ENCODE measurements around the gene SAXO1.
"Not testable (repeated sequence)": the region's sequence is repeated elsewhere in the genome, so short reads cannot be mapped to it uniquely, and the experiment has no call there.

The SAXO1 gene

DNA sequence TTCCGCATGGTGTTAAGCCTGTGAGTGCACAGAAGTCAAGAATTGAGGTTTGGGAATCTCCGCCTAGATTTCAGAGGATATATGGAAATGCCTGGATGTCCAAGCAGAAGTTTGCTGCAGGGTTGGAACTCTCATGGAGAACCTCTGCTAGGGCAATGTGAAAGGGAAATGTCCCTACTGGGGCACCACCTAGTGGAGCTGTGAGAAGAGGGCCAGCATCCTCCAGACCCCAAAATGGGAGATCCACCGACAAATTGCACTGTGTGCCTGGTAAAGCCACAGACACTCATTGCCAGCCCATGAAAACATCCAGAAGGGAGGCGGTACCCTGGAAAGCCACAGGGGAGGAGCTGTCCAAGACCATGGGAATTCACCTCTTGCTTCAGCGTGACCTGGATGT is 3.6 kb upstream of the SAXO1 start:
- TF ChIP-seq EZH2 (IDR thresholded peaks at IDR 0.05): no peak
- TF ChIP-seq FOXP2 (optimal IDR thresholded peaks at IDR 0.05; ENCODE audit: control extremely low read depth, extremely low read length, insufficient read depth): no peak
- no peak for TF ChIP-seq POLR2AphosphoS5 (IDR thresholded peaks at IDR 0.05; ENCODE audit: borderline replicate concordance, low read depth, low read length)
- Histone ChIP-seq H3K9me3 (ENCODE audit: low read depth, low read length) (no peaks in the 10 kb centered on the region), H3K36me3 (ENCODE audit: insufficient read depth, low read length) (no peaks in the 10 kb centered on the region), H3K9ac (ENCODE audit: insufficient read length) (no peak overlapping the region), H3K4me3 (no peak overlapping the region), H3K27ac (no peak overlapping the region)
- no peak for DNase-seq (ENCODE audit: low read depth, low spot score)

DNA sequence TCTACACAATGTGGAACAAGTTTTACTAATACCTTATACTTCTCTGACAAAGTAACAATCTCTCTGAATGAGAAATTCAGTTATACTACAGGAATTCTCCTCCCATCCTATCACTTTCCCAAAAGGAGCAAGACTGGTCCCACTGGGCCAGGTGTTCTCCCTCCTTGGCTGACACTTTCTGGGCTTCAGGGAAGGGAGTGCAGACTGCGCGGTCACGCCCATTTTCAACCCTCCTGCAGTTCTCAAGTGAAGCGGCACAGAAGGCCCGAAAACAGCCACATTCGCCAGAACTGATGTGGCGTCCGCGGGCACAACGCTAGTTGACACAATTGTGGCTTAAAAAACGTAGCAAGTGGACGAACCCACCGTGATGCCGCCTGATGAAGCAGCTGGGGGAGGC is 603 bp downstream of the SAXO1 start:
- no peak overlapping the region for H3K9ac ChIP-seq (ENCODE audit: insufficient read length)
- no peaks in the 10 kb centered on the region for H3K36me3 ChIP-seq (ENCODE audit: insufficient read depth, low read length)
- H3K27ac ChIP-seq: no peak overlapping the region
- H3K9me3 ChIP-seq (ENCODE audit: low read depth, low read length): no peaks in the 10 kb centered on the region
- TF ChIP-seq FOXP2 (optimal IDR thresholded peaks at IDR 0.05; ENCODE audit: control extremely low read depth, extremely low read length, insufficient read depth): no peak
- no peak for TF ChIP-seq EZH2 (IDR thresholded peaks at IDR 0.05)
- no peak for TF ChIP-seq POLR2AphosphoS5 (IDR thresholded peaks at IDR 0.05; ENCODE audit: borderline replicate concordance, low read depth, low read length)
- DNase-seq (ENCODE audit: low read depth, low spot score): no peak
- no peak overlapping the region for H3K4me3 ChIP-seq

DNA sequence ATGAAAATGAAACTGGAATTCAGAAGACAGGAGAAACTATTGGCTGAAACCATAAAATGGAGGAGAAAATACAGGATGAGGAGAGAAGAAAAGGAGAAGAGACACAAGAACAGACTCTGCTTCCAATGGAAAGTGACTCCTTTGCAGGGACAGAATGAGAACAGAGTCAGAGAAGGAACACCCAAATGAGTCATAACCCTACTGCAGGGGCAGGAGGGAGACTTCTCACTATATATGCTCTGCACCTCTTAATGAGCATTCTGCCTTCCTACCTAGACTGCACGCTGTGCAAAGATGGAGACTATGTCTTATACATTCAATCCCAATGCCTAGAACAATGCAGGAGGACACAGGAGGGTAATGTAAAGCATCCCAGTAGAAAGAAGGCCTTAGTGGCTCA is 2.1 kb downstream of the SAXO1 start:
- Histone ChIP-seq H3K27ac (no peak overlapping the region), H3K9ac (ENCODE audit: insufficient read length) (no peak overlapping the region), H3K36me3 (ENCODE audit: insufficient read depth, low read length) (no peaks in the 10 kb centered on the region), H3K4me3 (no peak overlapping the region), H3K9me3 (ENCODE audit: low read depth, low read length) (no peaks in the 10 kb centered on the region)
- no peak for TF ChIP-seq EZH2 (IDR thresholded peaks at IDR 0.05)
- no peak for TF ChIP-seq POLR2AphosphoS5 (IDR thresholded peaks at IDR 0.05; ENCODE audit: borderline replicate concordance, low read depth, low read length)
- TF ChIP-seq FOXP2 (optimal IDR thresholded peaks at IDR 0.05; ENCODE audit: control extremely low read depth, extremely low read length, insufficient read depth): no peak
- no peak for DNase-seq (ENCODE audit: low read depth, low spot score)

- Histone ChIP-seq H3K9ac (ENCODE audit: insufficient read length) (peak overlapping the region; percentile 6), H3K4me3 (peak overlapping the region; percentile 56), H3K36me3 (ENCODE audit: insufficient read depth, low read length) (no peaks in the 10 kb centered on the region), H3K27ac (peak overlapping the region; percentile 82), H3K9me3 (ENCODE audit: low read depth, low read length) (no peaks in the 10 kb centered on the region)
- TF ChIP-seq EZH2 (IDR thresholded peaks at IDR 0.05) (no peak), FOXP2 (optimal IDR thresholded peaks at IDR 0.05; ENCODE audit: control extremely low read depth, extremely low read length, insufficient read depth) (no peak), POLR2AphosphoS5 (IDR thresholded peaks at IDR 0.05; ENCODE audit: borderline replicate concordance, low read depth, low read length) (no peak)
- DNase-seq (ENCODE audit: low read depth, low spot score): no peak
Measured at GRCh38 chr9:19028835-19029451, 4.1 kb downstream of the SAXO1 start.

DNA sequence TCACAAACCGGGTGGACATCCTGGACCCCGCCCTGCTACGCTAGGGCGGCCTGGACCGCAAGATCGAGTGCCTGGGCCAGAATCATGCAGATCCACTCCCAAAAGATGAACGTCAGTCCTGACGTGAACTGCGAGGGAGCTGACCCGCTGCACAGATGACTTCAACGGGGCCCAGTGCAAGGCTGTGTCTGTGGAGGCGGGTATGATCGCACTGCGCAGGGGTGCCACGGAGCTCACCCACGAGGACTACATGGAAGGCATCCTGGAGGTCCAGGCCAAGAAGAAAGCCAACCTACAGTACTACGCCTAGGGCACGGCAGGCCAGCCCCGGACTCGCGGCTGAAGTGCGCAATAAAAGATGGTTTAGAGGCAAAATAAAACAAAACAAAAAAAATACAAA is 5.2 kb downstream of the SAXO1 start:
- Histone ChIP-seq H3K36me3 (ENCODE audit: insufficient read depth, low read length) (no peaks in the 10 kb centered on the region), H3K9me3 (ENCODE audit: low read depth, low read length) (no peaks in the 10 kb centered on the region), H3K27ac (no peak overlapping the region), H3K9ac (ENCODE audit: insufficient read length) (no peak overlapping the region), H3K4me3 (no peak overlapping the region)
- DNase-seq (ENCODE audit: low read depth, low spot score): no peak
- TF ChIP-seq POLR2AphosphoS5 (IDR thresholded peaks at IDR 0.05; ENCODE audit: borderline replicate concordance, low read depth, low read length) (no peak), EZH2 (IDR thresholded peaks at IDR 0.05) (no peak), FOXP2 (optimal IDR thresholded peaks at IDR 0.05; ENCODE audit: control extremely low read depth, extremely low read length, insufficient read depth) (no peak)

- Histone ChIP-seq H3K9ac (ENCODE audit: insufficient read length) (no peak overlapping the region), H3K4me3 (no peak overlapping the region; the same call in 1 of the 2 replicates), H3K27ac (peak overlapping the region; percentile 81), H3K9me3 (ENCODE audit: low read depth, low read length) (no peaks in the 10 kb centered on the region), H3K36me3 (ENCODE audit: insufficient read depth, low read length) (no peaks in the 10 kb centered on the region)
- no peak for DNase-seq (ENCODE audit: low read depth, low spot score)
- no peak for TF ChIP-seq FOXP2 (optimal IDR thresholded peaks at IDR 0.05; ENCODE audit: control extremely low read depth, extremely low read length, insufficient read depth)
- TF ChIP-seq EZH2 (IDR thresholded peaks at IDR 0.05): no peak
- no peak for TF ChIP-seq POLR2AphosphoS5 (IDR thresholded peaks at IDR 0.05; ENCODE audit: borderline replicate concordance, low read depth, low read length)
Measured at GRCh38 chr9:19026375-19026774, 6.6 kb downstream of the SAXO1 start.

DNA sequence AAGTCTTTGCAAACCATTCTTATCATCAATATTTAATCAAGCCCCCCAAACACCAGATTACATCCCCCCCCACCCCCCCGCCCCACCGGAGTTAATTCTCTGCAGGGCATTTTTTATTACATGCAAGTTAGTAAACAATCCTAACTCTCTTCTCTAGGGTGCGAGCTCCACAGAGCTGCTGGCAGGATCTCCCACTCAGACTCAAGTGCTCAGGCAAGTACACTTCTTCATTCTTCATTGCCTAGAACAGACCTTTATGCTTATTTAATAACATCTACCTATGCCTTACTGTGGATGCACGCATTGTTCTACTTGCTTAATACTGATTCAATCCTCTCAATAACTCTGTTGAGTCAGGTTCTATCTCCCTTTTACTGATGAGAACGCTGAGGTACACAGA is 9.9 kb downstream of the SAXO1 start:
- H3K4me3 ChIP-seq: no peak overlapping the region
- no peak for DNase-seq (ENCODE audit: low read depth, low spot score)
- TF ChIP-seq EZH2 (IDR thresholded peaks at IDR 0.05): no peak
- TF ChIP-seq POLR2AphosphoS5 (IDR thresholded peaks at IDR 0.05; ENCODE audit: borderline replicate concordance, low read depth, low read length): no peak
- TF ChIP-seq FOXP2 (optimal IDR thresholded peaks at IDR 0.05; ENCODE audit: control extremely low read depth, extremely low read length, insufficient read depth): no peak
- H3K36me3 ChIP-seq (ENCODE audit: insufficient read depth, low read length): no peaks in the 10 kb centered on the region
- H3K9ac ChIP-seq (ENCODE audit: insufficient read length): no peak overlapping the region
- no peaks in the 10 kb centered on the region for H3K9me3 ChIP-seq (ENCODE audit: low read depth, low read length)
- H3K27ac ChIP-seq: no peak overlapping the region

GRCh38 chr9:19022206-19022605 is 10.8 kb downstream of the SAXO1 start:
- no peak for DNase-seq (ENCODE audit: low read depth, low spot score)
- no peak for TF ChIP-seq POLR2AphosphoS5 (IDR thresholded peaks at IDR 0.05; ENCODE audit: borderline replicate concordance, low read depth, low read length)
- no peak for TF ChIP-seq EZH2 (IDR thresholded peaks at IDR 0.05)
- no peak for TF ChIP-seq FOXP2 (optimal IDR thresholded peaks at IDR 0.05; ENCODE audit: control extremely low read depth, extremely low read length, insufficient read depth)
- Histone ChIP-seq H3K27ac (no peak overlapping the region), H3K9ac (ENCODE audit: insufficient read length) (no peak overlapping the region), H3K9me3 (ENCODE audit: low read depth, low read length) (no peaks in the 10 kb centered on the region), H3K4me3 (no peak overlapping the region), H3K36me3 (ENCODE audit: insufficient read depth, low read length) (no peaks in the 10 kb centered on the region)

DNA sequence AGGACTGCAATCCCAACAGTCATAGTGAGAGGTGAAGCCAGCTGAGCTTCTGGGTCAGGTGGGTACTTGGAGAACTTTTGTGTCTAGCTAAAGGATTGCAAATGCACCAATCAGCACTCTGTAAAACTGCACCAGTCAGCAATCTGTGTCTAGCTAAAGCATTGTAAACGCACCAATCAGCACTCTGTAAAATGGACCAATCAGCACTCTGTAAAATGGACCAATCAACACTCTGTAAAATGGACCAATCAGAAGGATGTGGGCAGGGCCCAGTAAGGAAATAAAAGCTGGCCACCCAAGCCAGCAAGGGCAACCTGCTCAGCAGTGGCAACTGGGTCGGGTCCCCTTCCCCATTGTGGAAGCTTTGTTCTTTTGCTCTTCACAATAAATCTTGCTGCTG is 11.4 kb downstream of the SAXO1 start:
- H3K9ac ChIP-seq (ENCODE audit: insufficient read length); H3K36me3 ChIP-seq (ENCODE audit: insufficient read depth, low read length); H3K4me3 ChIP-seq; H3K27ac ChIP-seq; H3K9me3 ChIP-seq (ENCODE audit: low read depth, low read length); DNase-seq (ENCODE audit: low read depth, low spot score): not testable (repeated sequence)
